ENCODE results near the gene TRAF1.

Gene TRAF1

GRCh38 chr9:120870206-120870605 is 56.4 kb downstream of the TRAF1 start:
- DNase-seq (ENCODE audit: low read depth): no peak

- no peak for DNase-seq (ENCODE audit: low read depth)
These were observed 56.9 kb downstream of the TRAF1 start for GRCh38 chr9:120869726-120870125.

- DNase-seq (ENCODE audit: low read depth): no peak
These were observed 57.3 kb downstream of the TRAF1 start for GRCh38 chr9:120869360-120869687.

- DNase-seq (ENCODE audit: low read depth): peak; percentile 93
These were observed 57.8 kb downstream of the TRAF1 start for GRCh38 chr9:120868676-120869359.

GRCh38 chr9:120868339-120868675 is 58.3 kb downstream of the TRAF1 start:
- no peak for DNase-seq (ENCODE audit: low read depth)

GRCh38 chr9:120867676-120868338 is 58.8 kb downstream of the TRAF1 start:
- no peak for DNase-seq (ENCODE audit: low read depth)

- no peak for DNase-seq (ENCODE audit: low read depth)
These were observed 59.9 kb downstream of the TRAF1 start for GRCh38 chr9:120866651-120867050.

GRCh38 chr9:120865809-120866208 is 60.8 kb downstream of the TRAF1 start:
- DNase-seq (ENCODE audit: low read depth): no peak

GRCh38 chr9:120865176-120865575 is 61.4 kb downstream of the TRAF1 start:
- no peak for DNase-seq (ENCODE audit: low read depth)

- no peak for DNase-seq (ENCODE audit: low read depth)
These were observed 61.9 kb downstream of the TRAF1 start for GRCh38 chr9:120864719-120865118.

GRCh38 chr9:120863833-120864232 is 62.8 kb downstream of the TRAF1 start:
- DNase-seq (ENCODE audit: low read depth): no peak

GRCh38 chr9:120862452-120862851 is 64.1 kb downstream of the TRAF1 start:
- no peak for DNase-seq (ENCODE audit: low read depth)

GRCh38 chr9:120861935-120862334 is 64.7 kb downstream of the TRAF1 start:
- no peak for DNase-seq (ENCODE audit: low read depth)

GRCh38 chr9:120860083-120860482 is 66.5 kb downstream of the TRAF1 start:
- DNase-seq (ENCODE audit: low read depth): no peak

- DNase-seq (ENCODE audit: low read depth): no peak
These were observed 67.2 kb downstream of the TRAF1 start for GRCh38 chr9:120859361-120859760.

- no peak for DNase-seq (ENCODE audit: low read depth)
These were observed 68.7 kb downstream of the TRAF1 start for GRCh38 chr9:120857902-120858301.

- DNase-seq (ENCODE audit: low read depth): no peak
These were observed 69.1 kb downstream of the TRAF1 start for GRCh38 chr9:120857481-120857880.

- no peak for DNase-seq (ENCODE audit: low read depth)
These were observed 69.9 kb downstream of the TRAF1 start for GRCh38 chr9:120856700-120857099.

GRCh38 chr9:120855827-120856670 is 70.5 kb downstream of the TRAF1 start:
- no peak for DNase-seq (ENCODE audit: low read depth)

- DNase-seq (ENCODE audit: low read depth): no peak
These were observed 71.8 kb downstream of the TRAF1 start for GRCh38 chr9:120854596-120855327.

GRCh38 chr9:120853198-120853597 is 73.4 kb downstream of the TRAF1 start:
- no peak for DNase-seq (ENCODE audit: low read depth)
